HFFc6 (cell line): ENCODE results near the gene SHB. TPM values are rescaled to one million over a fixed set of nuclear protein-coding genes. Genes with fewer than 3 reads are reported as not detected.
A peak's percentile ranks its signal among the peaks of the same experiment; 100 is the strongest.

Experiments used
- DNase-seq: peaks from one replicate; pipeline ENCODE4 v3.0.0-alpha.2; 2018
- H3K27ac Mint-ChIP-seq: 2 replicates; pipeline ENCODE4 v1.8.0; 2020; ENCODE audit warnings: mild to moderate bottlenecking, mixed read lengths
- H3K27me3 Mint-ChIP-seq: 2 replicates; pipeline ENCODE4 v1.8.0; 2021; ENCODE audit warnings: mild to moderate bottlenecking, moderate library complexity, mixed read lengths; ENCODE audit not compliant: insufficient read depth
- H3K36me3 Mint-ChIP-seq: 2 replicates; pipeline ENCODE4 v1.8.0; 2021; ENCODE audit warnings: low read depth, mixed read lengths
- H3K4me1 Mint-ChIP-seq: 2 replicates; pipeline ENCODE4 v1.8.0; 2020; ENCODE audit warnings: low read depth, mixed read lengths
- H3K4me3 Mint-ChIP-seq: 2 replicates; pipeline ENCODE4 v1.8.0; 2020; ENCODE audit warnings: mild to moderate bottlenecking, moderate library complexity, mixed read lengths
- H3K9me3 Mint-ChIP-seq: 2 replicates; pipeline ENCODE4 v1.8.0; 2020; ENCODE audit warnings: mild to moderate bottlenecking, mixed read lengths
- CTCF ChIP-seq: fragments of 200-600 bp; sonication (generic); IDR thresholded peaks from 2 replicates; pipeline ENCODE4 v1.5.0; 2021; ENCODE audit warnings: antibody characterized with exemption, mild to moderate bottlenecking
- total RNA-seq, 6 experiments: library from RNA; stranded (reverse); fragmentation: NEBNext Ultra II Directional; extraction: Animal tissue kit (Norgen Biotek cat#: 25700); gene quantifications; 2 replicates in 1 of 6; 3 replicates in 5 of 6; pipeline ENCODE4 v1.2.3, GENCODE V29; 2021

The SHB gene
- total RNA-seq, 6 experiments from 2014 or later = 26.8 to 29.8 (median 28.6) TPM

GRCh38 chr9:38041564-38042243, 27.3 kb downstream of the SHB start:
- H3K9me3 Mint-ChIP-seq = no peaks in the 10 kb centered on the region
- no peak overlapping the region for H3K4me3 Mint-ChIP-seq
- peak overlapping the region; percentile 22; the same call in 1 of the 2 replicates for H3K27ac Mint-ChIP-seq
- DNase-seq = no peak
- H3K36me3 Mint-ChIP-seq = peaks cover 14% of the 10 kb centered on the region
- H3K4me1 Mint-ChIP-seq = peaks cover 91% of the 10 kb centered on the region
- no peaks in the 10 kb centered on the region for H3K27me3 Mint-ChIP-seq
- TF ChIP-seq CTCF = no peak

- Mint-ChIP-seq H3K27me3 (no peaks in the 10 kb centered on the region; the same call in 1 of the 2 replicates), H3K4me3 (no peak overlapping the region), H3K4me1 (peaks cover 93% of the 10 kb centered on the region), H3K36me3 (peaks cover 14% of the 10 kb centered on the region), H3K9me3 (no peaks in the 10 kb centered on the region), H3K27ac (peak overlapping the region; percentile 98)
- DNase-seq = no peak
- TF ChIP-seq CTCF = no peak
Observed at GRCh38 chr9:38039907-38040682, 28.9 kb downstream of the SHB start.

GRCh38 chr9:38039090-38039906, 29.7 kb downstream of the SHB start:
- Mint-ChIP-seq H3K4me1 (peaks cover 94% of the 10 kb centered on the region), H3K9me3 (no peaks in the 10 kb centered on the region), H3K27me3 (no peaks in the 10 kb centered on the region; the same call in 1 of the 2 replicates), H3K36me3 (peaks cover 9% of the 10 kb centered on the region), H3K4me3 (peak overlapping the region; percentile 71), H3K27ac (peak overlapping the region; percentile 98)
- TF ChIP-seq CTCF = no peak
- DNase-seq = peak; percentile 76

- Mint-ChIP-seq H3K27me3 (no peaks in the 10 kb centered on the region; the same call in 1 of the 2 replicates), H3K27ac (peak overlapping the region; percentile 98), H3K4me3 (peak overlapping the region; percentile 71), H3K36me3 (peaks cover 9% of the 10 kb centered on the region), H3K4me1 (peaks cover 98% of the 10 kb centered on the region), H3K9me3 (no peaks in the 10 kb centered on the region)
- DNase-seq = no peak
- no peak for TF ChIP-seq CTCF
Observed at GRCh38 chr9:38038307-38039089, 30.5 kb downstream of the SHB start.

- peaks cover 9% of the 10 kb centered on the region for H3K36me3 Mint-ChIP-seq
- no peak for DNase-seq
- no peaks in the 10 kb centered on the region for H3K9me3 Mint-ChIP-seq
- H3K27me3 Mint-ChIP-seq = no peaks in the 10 kb centered on the region; the same call in 1 of the 2 replicates
- peaks cover 100% of the 10 kb centered on the region for H3K4me1 Mint-ChIP-seq
- TF ChIP-seq CTCF = no peak
- H3K27ac Mint-ChIP-seq = peak overlapping the region; percentile 98
- H3K4me3 Mint-ChIP-seq = peak overlapping the region; percentile 71
Observed at GRCh38 chr9:38037981-38038306, 31.1 kb downstream of the SHB start.
